Measurements from ENCODE around the gene TFCP2L1.

GRCh38 chr2:121171625-121172119 is 113.3 kb downstream of the TFCP2L1 start:
- no peak for TF ChIP-seq POLR2A (IDR thresholded peaks at IDR 0.05)
- no peak for TF ChIP-seq CTCF (IDR thresholded peaks at IDR 0.05)
- TF ChIP-seq EP300 (IDR thresholded peaks at IDR 0.05): no peak
